Activated naive CD8-positive, alpha-beta T cell treated with anti-CD3 and anti-CD28 coated beads, Interleukin-2, amount 10 ng/mL, durations not matched to agents 7 days and 5 days (primary cell): Measurements from ENCODE around the gene IFI30. TPM values are rescaled to one million over a fixed set of nuclear protein-coding genes. Genes with fewer than 3 reads are reported as not detected.
"Not testable (repeated sequence)": the region's sequence is repeated elsewhere in the genome, so short reads cannot be mapped to it uniquely, and the experiment has no call there.

Experiments used
- ATAC-seq: fragments of 150-1000 bp; cut with Tn5 transposase; one replicate; pipeline ENCODE4 v1.10.0; 2021; ENCODE audit warnings: low read depth, moderate library complexity
- POLR2A ChIA-PET: fragments of 350-600 bp; sonication (Branson Sonifier 250); formaldehyde crosslinking; loops from one replicate; lab custom pipeline; 2021; ENCODE audit warnings: antibody characterized with exemption; lab: Charles Lee
- DNase-seq: peaks from one replicate; pipeline ENCODE4 v3.0.0; 2021
- H3K27ac Mint-ChIP-seq: one replicate; pipeline ENCODE4 v1.8.0; 2022; ENCODE audit warnings: mild to moderate bottlenecking, mixed read lengths
- H3K27me3 Mint-ChIP-seq: one replicate; pipeline ENCODE4 v1.8.0; 2022; ENCODE audit warnings: mild to moderate bottlenecking, moderate library complexity, mixed read lengths
- H3K36me3 Mint-ChIP-seq: one replicate; pipeline ENCODE4 v1.8.0; 2021; ENCODE audit warnings: mild to moderate bottlenecking, mixed read lengths
- H3K4me1 Mint-ChIP-seq: one replicate; pipeline ENCODE4 v1.8.0; 2021; ENCODE audit warnings: mixed read lengths
- H3K4me3 Mint-ChIP-seq: one replicate; pipeline ENCODE4 v1.8.0; 2022; ENCODE audit warnings: mild to moderate bottlenecking, moderate library complexity, mixed read lengths
- H3K9me3 Mint-ChIP-seq: one replicate; pipeline ENCODE4 v1.8.0; 2021; ENCODE audit warnings: mixed read lengths
- total RNA-seq, 2 experiments: library from RNA; stranded (reverse); gene quantifications; one replicate each; pipeline ENCODE4 v1.2.3, GENCODE V29; 2021

Gene IFI30
- total RNA-seq, 2 experiments from 2014 or later, result 78.8 to 80.8 TPM

DNA sequence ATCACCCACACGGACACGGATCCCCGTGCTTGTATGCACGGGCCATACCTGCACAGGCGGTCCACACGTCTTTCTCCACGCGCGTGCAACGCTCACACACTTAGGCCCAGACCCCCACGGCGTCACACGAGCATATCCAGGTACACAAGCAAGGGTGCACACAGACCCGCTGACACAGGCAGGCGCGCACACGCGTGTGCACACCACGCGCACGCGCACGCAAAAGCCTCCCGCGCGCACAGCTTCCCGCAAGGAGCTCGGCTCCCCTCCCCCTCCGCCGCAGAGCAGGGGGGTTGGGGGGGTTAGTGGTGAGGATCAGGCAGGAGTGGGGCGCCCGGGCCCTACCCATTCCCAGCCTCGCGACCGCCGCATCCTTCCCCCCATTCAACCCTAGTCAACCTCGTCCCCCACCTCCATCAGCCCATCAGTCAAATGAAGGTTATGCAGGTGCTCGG, 29.8 kb downstream of the IFI30 start:
- DNase-seq (no peak), ATAC-seq (no peak)
- peaks cover 11% of the 10 kb centered on the region for H3K4me1 Mint-ChIP-seq

GRCh38 chr19:18203863-18204393, 30.3 kb downstream of the IFI30 start, which contains the start of gene RAB3A:
Gene RAB3A (minus strand): TSS chr19:18204042. CDS start chr19:18202740, 1,302 bp downstream.
- Mint-ChIP-seq H3K9me3 (no peaks in the 10 kb centered on the region), H3K27ac (peak within 1 kb of the TSS; percentile 93), H3K27me3 (peaks cover 10% of the 10 kb centered on the region), H3K4me1 (peaks cover 11% of the 10 kb centered on the region), H3K4me3 (peak within 1 kb of the TSS; percentile 93), H3K36me3 (peaks cover 12% of the 10 kb centered on the region)
- DNase-seq (peak; percentile 98), ATAC-seq (peak; percentile 92)
- POLR2A ChIA-PET, result interaction anchor here (0.6 to 4.0 kb wide), 12 partner anchors 9 to 225 kb away, joined by 3 to 42 read pairs (median 5); partner anchors contain the start of genes IL12RB1, JUND, LSM4 and MPV17L2

More for the DNA sequence above, 29.8 kb downstream of the IFI30 start:
- POLR2A ChIA-PET, result interaction anchor here (0.6 to 4.0 kb wide), 12 partner anchors 9 to 225 kb away, joined by 3 to 42 read pairs (median 5); partner anchors contain the start of genes IL12RB1, JUND, LSM4 and MPV17L2
- Mint-ChIP-seq H3K27ac (peak overlapping the region; percentile 93), H3K27me3 (peaks cover 6% of the 10 kb centered on the region), H3K4me3 (peak overlapping the region; percentile 93), H3K36me3 (peaks cover 12% of the 10 kb centered on the region), H3K9me3 (no peaks in the 10 kb centered on the region)

DNA sequence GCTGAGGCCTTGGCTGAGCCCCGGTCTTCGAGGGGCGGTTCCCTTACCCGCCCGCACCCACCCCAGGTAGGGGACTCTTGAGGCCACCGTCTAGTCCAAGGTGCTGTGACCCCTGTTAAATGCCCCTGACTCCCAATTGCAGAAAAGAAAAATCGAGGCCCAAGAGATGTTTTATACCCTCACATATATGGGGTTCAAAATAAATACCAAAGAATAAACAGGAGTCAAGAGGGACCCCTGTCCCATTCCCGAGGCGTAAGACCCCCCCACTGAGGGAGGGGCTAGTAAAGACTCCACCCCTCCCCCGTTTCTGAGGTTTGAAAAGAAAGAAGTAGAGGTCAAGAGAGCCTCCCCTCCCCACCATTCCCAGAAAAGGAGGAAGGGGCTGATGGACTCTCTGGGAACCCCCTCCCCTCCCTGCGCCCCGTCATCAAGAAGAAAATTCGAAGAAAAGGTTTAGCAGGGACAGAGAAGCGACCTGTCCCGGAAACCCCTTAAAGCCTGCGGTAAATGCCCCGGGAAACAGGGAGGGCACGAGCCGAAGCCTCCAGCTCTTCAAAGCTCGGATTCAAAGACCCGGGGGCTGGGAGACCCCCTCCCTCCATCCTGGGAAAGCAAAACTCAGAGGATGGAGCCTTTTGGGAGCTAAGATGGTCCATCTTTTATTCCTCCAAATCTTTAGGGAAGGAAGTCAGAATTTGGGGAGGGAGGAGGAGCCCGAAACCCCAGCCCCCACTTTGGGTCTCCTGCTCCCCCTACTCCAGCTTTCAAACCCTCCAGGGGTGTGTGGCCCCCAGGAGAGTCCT, 31.0 kb downstream of the IFI30 start:
- DNase-seq (peak; percentile 68), ATAC-seq (peak; percentile 7)
- POLR2A ChIA-PET, result interaction anchor here (0.6 to 4.0 kb wide), 16 partner anchors 10 to 988 kb away, joined by 3 to 42 read pairs (median 4); partner anchors contain the start of genes JUND, LSM4, MPV17L2 and PIK3R2
- H3K27me3 Mint-ChIP-seq, result peaks cover 10% of the 10 kb centered on the region
- peak overlapping the region; percentile 90 for H3K27ac Mint-ChIP-seq
- H3K36me3 Mint-ChIP-seq, result peaks cover 12% of the 10 kb centered on the region
- H3K4me3 Mint-ChIP-seq, result peak overlapping the region; percentile 78
- H3K9me3 Mint-ChIP-seq, result no peaks in the 10 kb centered on the region
- peaks cover 11% of the 10 kb centered on the region for H3K4me1 Mint-ChIP-seq

GRCh38 chr19:18205200-18205892, 31.7 kb downstream of the IFI30 start:
- Mint-ChIP-seq H3K9me3 (no peaks in the 10 kb centered on the region), H3K4me1 (peaks cover 11% of the 10 kb centered on the region), H3K36me3 (peaks cover 10% of the 10 kb centered on the region), H3K27ac (peak overlapping the region; percentile 90), H3K4me3 (peak overlapping the region; percentile 78), H3K27me3 (peaks cover 12% of the 10 kb centered on the region)
- no peak for ATAC-seq
- no peak for DNase-seq
- POLR2A ChIA-PET, result interaction anchor here (0.6 to 4.0 kb wide), 10 partner anchors 11 to 988 kb away, joined by 3 to 42 read pairs (median 5); partner anchors contain the start of genes JUND, MPV17L2 and PIK3R2

DNA sequence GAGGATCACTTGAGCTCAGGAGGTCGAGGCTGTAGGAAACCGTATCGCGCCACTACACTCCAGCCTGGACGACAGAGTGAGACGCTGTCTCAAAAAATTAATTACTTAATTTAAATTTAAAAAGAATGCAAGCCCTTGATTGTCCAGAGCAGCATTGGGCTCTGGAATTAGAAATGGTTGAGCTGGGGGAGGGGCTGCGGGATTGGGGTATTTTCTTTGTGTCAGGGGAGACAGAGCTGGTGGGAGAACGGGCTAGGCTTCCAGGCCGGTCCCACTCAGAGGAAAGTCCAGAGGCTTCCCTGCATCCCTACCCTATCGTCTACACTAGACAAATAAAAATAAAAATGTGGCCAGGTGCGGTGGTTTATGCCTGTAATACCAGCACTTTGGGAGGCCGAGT, 32.4 kb downstream of the IFI30 start:
- H3K36me3 Mint-ChIP-seq, result peaks cover 10% of the 10 kb centered on the region
- peaks cover 13% of the 10 kb centered on the region for H3K27me3 Mint-ChIP-seq
- H3K4me3 Mint-ChIP-seq, result no peak overlapping the region
- no peaks in the 10 kb centered on the region for H3K9me3 Mint-ChIP-seq
- no peak overlapping the region for H3K27ac Mint-ChIP-seq
- POLR2A ChIA-PET, result interaction anchor here (4.0 kb wide), 1 partner anchor 74 kb away, joined by 42 read pairs; the partner anchor contains the start of gene JUND
- ATAC-seq (no peak), DNase-seq (no peak)
- H3K4me1 Mint-ChIP-seq, result peaks cover 11% of the 10 kb centered on the region

GRCh38 chr19:18208098-18208951, 34.7 kb downstream of the IFI30 start:
- Mint-ChIP-seq H3K27me3 (peaks cover 13% of the 10 kb centered on the region), H3K9me3 (no peaks in the 10 kb centered on the region), H3K27ac (no peak overlapping the region), H3K36me3 (no peaks in the 10 kb centered on the region), H3K4me3 (no peak overlapping the region), H3K4me1 (peaks cover 4% of the 10 kb centered on the region)
- ATAC-seq (no peak), DNase-seq (peak; percentile 75)
- POLR2A ChIA-PET, result interaction anchor here (0.5 to 1.0 kb wide), 4 partner anchors 44 to 349 kb away, joined by 3 to 7 read pairs (median 4); partner anchors contain the start of gene JUND

- H3K36me3 Mint-ChIP-seq, H3K4me1 Mint-ChIP-seq, H3K27ac Mint-ChIP-seq, DNase-seq, H3K4me3 Mint-ChIP-seq, POLR2A ChIA-PET, ATAC-seq, H3K9me3 Mint-ChIP-seq: not testable (repeated sequence)
- H3K27me3 Mint-ChIP-seq, result peaks cover 13% of the 10 kb centered on the region
These were observed 36.3 kb downstream of the IFI30 start for GRCh38 chr19:18209912-18210311.

- ATAC-seq, result no peak
- H3K4me3 Mint-ChIP-seq, result no peak overlapping the region
- no peak overlapping the region for H3K27ac Mint-ChIP-seq
- peaks cover 6% of the 10 kb centered on the region for H3K4me1 Mint-ChIP-seq
- POLR2A ChIA-PET, result no interaction called here
- no peaks in the 10 kb centered on the region for H3K9me3 Mint-ChIP-seq
- DNase-seq, result no peak
- H3K36me3 Mint-ChIP-seq, result no peaks in the 10 kb centered on the region
- peaks cover 12% of the 10 kb centered on the region for H3K27me3 Mint-ChIP-seq
These were observed 38.1 kb downstream of the IFI30 start for GRCh38 chr19:18211683-18212082.

DNA sequence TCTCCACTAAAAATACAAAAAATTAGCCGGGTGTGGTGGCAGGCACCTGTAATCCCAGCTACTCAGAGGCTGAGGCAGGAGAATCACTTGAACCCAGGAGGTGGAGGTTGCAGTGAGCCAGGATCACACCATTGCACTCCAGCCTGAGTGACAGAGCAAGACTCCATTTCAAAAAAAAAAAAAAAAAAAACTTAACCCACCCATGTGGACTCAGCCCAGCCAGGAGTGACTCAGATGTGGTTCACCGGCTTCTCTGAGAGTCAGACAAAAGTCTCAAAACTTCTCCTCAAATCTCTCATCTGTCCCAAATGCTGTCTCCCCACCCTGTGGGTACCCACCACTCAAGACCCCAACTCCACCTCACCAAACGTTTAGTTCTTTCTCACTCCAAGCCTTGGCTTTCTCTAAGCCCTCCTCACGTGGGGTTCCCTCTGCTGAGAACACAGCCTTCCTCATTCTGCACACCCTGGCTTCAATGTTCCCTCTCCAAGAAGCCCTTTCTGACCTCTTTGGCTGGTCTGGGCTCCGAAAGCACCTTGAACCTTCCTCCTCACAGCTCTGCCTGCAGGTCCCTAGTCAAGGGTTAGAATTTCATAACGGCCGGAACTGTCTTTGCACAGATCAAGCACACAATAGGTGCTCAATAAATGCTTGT, 41.3 kb downstream of the IFI30 start:
- peaks cover 4% of the 10 kb centered on the region for H3K4me1 Mint-ChIP-seq
- H3K27ac Mint-ChIP-seq, result no peak overlapping the region
- no peak overlapping the region for H3K4me3 Mint-ChIP-seq
- DNase-seq (no peak), ATAC-seq (peak; percentile 26)
- H3K27me3 Mint-ChIP-seq, result peaks cover 5% of the 10 kb centered on the region
- POLR2A ChIA-PET, result no interaction called here
- no peaks in the 10 kb centered on the region for H3K9me3 Mint-ChIP-seq
- no peaks in the 10 kb centered on the region for H3K36me3 Mint-ChIP-seq

GRCh38 chr19:18216789-18217188, 43.2 kb downstream of the IFI30 start:
- peaks cover 4% of the 10 kb centered on the region for H3K4me1 Mint-ChIP-seq
- ATAC-seq (no peak), DNase-seq (no peak)
- no peaks in the 10 kb centered on the region for H3K36me3 Mint-ChIP-seq
- H3K27me3 Mint-ChIP-seq, result peaks cover 13% of the 10 kb centered on the region
- H3K4me3 Mint-ChIP-seq, result no peak overlapping the region
- POLR2A ChIA-PET, result interaction anchor here (0.8 kb wide), 1 partner anchor 125 kb away, joined by 3 read pairs; no protein-coding TSS in a partner anchor
- H3K9me3 Mint-ChIP-seq, result no peaks in the 10 kb centered on the region
- H3K27ac Mint-ChIP-seq, result no peak overlapping the region

DNA sequence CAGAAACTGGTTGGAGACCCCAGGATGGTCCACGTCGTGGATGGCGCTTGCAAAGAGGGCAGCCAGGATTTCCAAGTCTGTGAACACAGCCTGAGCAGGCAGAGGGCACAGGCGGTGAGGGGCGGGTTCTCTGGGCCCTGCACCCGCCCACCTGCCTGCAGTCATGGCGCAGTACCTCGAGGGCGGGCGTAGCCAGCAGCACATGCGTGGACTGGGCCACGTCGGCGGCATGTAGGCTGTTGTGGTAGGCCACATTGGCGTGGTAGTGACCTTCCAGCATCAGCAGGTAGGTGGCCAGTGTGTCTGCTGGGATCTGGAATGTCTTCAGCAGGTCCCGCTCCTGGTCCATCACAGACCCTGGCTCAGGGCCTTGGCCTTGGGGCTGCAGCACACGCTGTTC, 44.5 kb downstream of the IFI30 start:
- no peak for DNase-seq
- no peak overlapping the region for H3K4me3 Mint-ChIP-seq
- no peak overlapping the region for H3K27ac Mint-ChIP-seq
- H3K9me3 Mint-ChIP-seq, result no peaks in the 10 kb centered on the region
- H3K27me3 Mint-ChIP-seq, result peaks cover 17% of the 10 kb centered on the region
- POLR2A ChIA-PET, result no interaction called here
- H3K4me1 Mint-ChIP-seq, result peaks cover 4% of the 10 kb centered on the region
- H3K36me3 Mint-ChIP-seq, result no peaks in the 10 kb centered on the region
- ATAC-seq, result no peak

DNA sequence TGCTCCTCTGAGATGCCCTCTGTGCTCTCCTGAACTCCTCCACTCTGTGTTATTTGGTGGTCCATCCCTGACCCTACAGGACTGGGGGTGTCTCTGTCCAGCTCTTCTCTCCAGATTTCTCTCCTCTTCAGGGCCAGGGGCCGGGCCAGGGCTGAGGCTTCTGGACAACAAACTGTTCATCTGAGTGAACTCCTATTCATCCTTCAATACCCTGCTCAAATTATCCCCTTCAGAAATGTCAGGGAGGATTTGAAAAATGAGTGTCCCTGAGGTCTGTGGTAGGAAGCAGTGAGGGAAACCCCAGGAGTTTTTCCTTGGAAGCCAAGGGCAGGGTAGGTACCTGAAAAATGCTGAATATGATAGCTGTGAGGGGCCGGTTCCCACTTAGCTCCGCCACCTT, 45.0 kb downstream of the IFI30 start:
- no peaks in the 10 kb centered on the region for H3K36me3 Mint-ChIP-seq
- POLR2A ChIA-PET, result no interaction called here
- ATAC-seq (no peak), DNase-seq (no peak)
- no peak overlapping the region for H3K4me3 Mint-ChIP-seq
- H3K27ac Mint-ChIP-seq, result no peak overlapping the region
- H3K4me1 Mint-ChIP-seq, result peaks cover 5% of the 10 kb centered on the region
- H3K9me3 Mint-ChIP-seq, result no peaks in the 10 kb centered on the region
- H3K27me3 Mint-ChIP-seq, result peaks cover 21% of the 10 kb centered on the region
